IMR-90 (cell line): ENCODE data around the gene INPP5F.

Experiments
- BHLHE40 ChIP-seq: fragments of 150-350 bp; IDR thresholded peaks from 2 replicates; pipeline ENCODE4 v1.6.1; 2016; ENCODE audit warnings: mild to moderate bottlenecking, low read depth, low read length
- CHD1 ChIP-seq: IDR thresholded peaks from 2 replicates; pipeline ENCODE4 v1.6.1; 2012; ENCODE audit warnings: low read depth, low read length, improper control_type of control experiment
- CTCF ChIP-seq: conservative IDR thresholded peaks from 2 replicates; pipeline ENCODE4 v1.5.1; 2012; ENCODE audit warnings: mild to moderate bottlenecking, low read depth, low read length, improper control_type of control experiment
- FOS ChIP-seq: fragments of 150-350 bp; IDR thresholded peaks from 2 replicates; pipeline ENCODE4 v1.6.1; 2016; ENCODE audit warnings: low read depth, low read length
- MAZ ChIP-seq: IDR thresholded peaks from 2 replicates; pipeline ENCODE4 v1.6.1; 2012; ENCODE audit warnings: low read depth, mild to moderate bottlenecking, low read length, improper control_type of control experiment, moderate library complexity, borderline replicate concordance
- MXI1 ChIP-seq: IDR thresholded peaks from 2 replicates; pipeline ENCODE4 v1.6.1; 2012; ENCODE audit warnings: low read depth, mild to moderate bottlenecking, low read length, moderate library complexity, borderline replicate concordance
- NFE2L2 ChIP-seq: fragments of 150-350 bp; IDR thresholded peaks from 2 replicates; pipeline ENCODE4 v1.6.1; 2016; ENCODE audit warnings: low read depth, mild to moderate bottlenecking, low read length
- POLR2A ChIP-seq: IDR thresholded peaks from 2 replicates; pipeline ENCODE4 v1.6.1; 2012; ENCODE audit warnings: mild to moderate bottlenecking, low read depth, low read length
- RAD21 ChIP-seq: IDR thresholded peaks from 2 replicates; pipeline ENCODE4 v1.6.1; 2012; ENCODE audit warnings: low read length, improper control_type of control experiment
- RCOR1 ChIP-seq: IDR thresholded peaks from 2 replicates; pipeline ENCODE4 v1.6.1; 2012; ENCODE audit warnings: mild to moderate bottlenecking, low read length, improper control_type of control experiment; ENCODE audit not compliant: insufficient replicate concordance
- RFX5 ChIP-seq: IDR thresholded peaks from 2 replicates; pipeline ENCODE4 v1.8.0; 2012; ENCODE audit warnings: low read depth, mild to moderate bottlenecking, low read length, moderate library complexity
- SMC3 ChIP-seq: fragments of 150-350 bp; IDR thresholded peaks from 2 replicates; pipeline ENCODE4 v1.6.1; 2016; ENCODE audit warnings: low read depth, mild to moderate bottlenecking, antibody characterized with exemption, low read length, moderate library complexity
- USF2 ChIP-seq: fragments of 150-350 bp; IDR thresholded peaks from 2 replicates; pipeline ENCODE4 v1.6.1; 2017; ENCODE audit warnings: mild to moderate bottlenecking, antibody characterized with exemption, low read length, low read depth

- TF ChIP-seq CTCF (no peak), USF2 (no peak), POLR2A (no peak), SMC3 (no peak), CHD1 (no peak), RFX5 (no peak), RCOR1 (no peak), RAD21 (no peak), FOS (no peak), NFE2L2 (no peak), MAZ (no peak), BHLHE40 (no peak), MXI1 (no peak)
Measured at GRCh38 chr10:119872610-119872859, 146.7 kb downstream of the INPP5F start, which contains the start of gene MCMBP.
